Hindlimb muscle (tissue), 1 donor: ENCODE data around the gene ABHD1. TPM values are rescaled to one million over a fixed set of nuclear protein-coding genes. Genes with fewer than 3 reads are reported as not detected.
"Not testable (repeated sequence)": the region's sequence is repeated elsewhere in the genome, so short reads cannot be mapped to it uniquely, and the experiment has no call there.

Experiments used
- DNase-seq: peaks from one replicate; pipeline ENCODE4 v3.0.0-alpha.2; 2013
- polyA plus RNA-seq: library from polyadenylated mRNA; unstranded; fragments of 120-200 nt; gene quantifications from one replicate; pipeline ENCODE4 v1.2.1, GENCODE V29; 2013; ENCODE audit not compliant: insufficient read length

Gene ABHD1
- polyA plus RNA-seq, 1 donor, result 0.18 TPM

DNA sequence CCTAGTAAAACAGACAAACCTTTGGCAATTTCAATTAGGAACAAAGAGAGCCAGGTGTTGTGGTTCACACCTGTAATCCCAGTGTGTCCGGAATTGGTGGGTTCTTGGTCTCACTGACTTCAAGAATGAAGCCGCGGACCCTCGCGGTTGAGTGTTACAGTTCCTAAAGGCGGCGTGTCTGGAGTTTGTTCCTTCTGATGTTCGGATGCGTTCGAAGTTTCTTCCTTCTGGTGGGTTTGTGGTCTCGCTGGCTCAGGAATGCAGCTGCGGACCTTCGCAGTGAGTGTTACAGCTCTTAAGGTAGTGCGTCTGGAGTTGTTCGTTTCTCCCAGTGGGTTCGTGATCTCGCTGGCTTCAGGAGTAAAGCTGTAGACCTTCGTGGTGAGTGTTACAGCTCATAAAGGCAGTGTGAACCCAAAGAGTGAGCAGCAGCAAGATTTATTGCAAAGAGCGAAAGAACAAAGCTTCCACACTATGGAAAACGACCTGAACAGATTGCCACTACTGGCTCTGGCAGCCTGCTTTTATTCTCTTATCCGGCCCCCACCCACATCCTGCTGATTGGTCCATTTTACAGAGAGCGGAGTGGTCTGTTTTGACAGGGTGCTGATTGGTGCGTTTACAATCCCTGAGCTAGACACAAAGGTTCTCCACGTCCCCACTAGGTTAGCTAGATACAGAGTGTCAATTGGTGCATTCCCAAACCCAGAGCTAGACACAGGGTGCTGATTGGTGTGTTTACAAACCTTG, 12.8 kb upstream of the ABHD1 start:
- DNase-seq, result not testable (repeated sequence)

DNA sequence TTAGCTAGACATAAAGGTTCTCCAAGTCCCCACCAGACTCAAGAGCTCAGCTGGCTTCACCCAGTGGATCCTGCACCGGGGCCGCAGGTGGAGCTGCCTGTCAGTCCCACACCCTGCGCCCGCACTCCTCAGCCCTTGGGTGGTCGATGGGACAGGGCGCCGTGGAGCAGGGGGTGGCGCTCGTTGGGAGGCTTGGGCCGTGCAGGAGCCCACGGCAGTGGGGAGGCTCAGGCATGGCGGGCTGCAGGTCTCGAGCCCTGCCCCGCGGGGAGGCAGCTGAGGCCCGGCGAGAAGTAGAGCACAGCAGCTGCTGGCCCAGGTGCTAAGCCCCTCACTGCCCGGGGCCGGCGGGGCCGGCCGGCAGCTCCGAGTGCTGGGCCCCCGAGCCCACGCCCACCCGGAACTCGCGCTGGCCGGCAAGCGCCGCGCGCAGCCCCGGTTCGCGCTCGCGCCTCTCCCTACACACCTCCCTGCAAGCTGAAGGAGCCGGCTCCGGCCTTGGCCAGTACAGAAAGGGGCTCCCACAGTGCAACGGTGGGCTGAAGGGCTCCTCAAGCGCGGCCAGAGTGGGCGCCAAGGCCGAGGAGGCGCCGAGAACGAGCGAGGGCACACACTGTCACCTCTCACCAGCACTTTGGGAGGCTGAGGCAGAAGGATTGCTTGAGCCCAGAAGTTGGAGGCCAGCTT, 12.1 kb upstream of the ABHD1 start:
- DNase-seq, result not testable (repeated sequence)

DNA sequence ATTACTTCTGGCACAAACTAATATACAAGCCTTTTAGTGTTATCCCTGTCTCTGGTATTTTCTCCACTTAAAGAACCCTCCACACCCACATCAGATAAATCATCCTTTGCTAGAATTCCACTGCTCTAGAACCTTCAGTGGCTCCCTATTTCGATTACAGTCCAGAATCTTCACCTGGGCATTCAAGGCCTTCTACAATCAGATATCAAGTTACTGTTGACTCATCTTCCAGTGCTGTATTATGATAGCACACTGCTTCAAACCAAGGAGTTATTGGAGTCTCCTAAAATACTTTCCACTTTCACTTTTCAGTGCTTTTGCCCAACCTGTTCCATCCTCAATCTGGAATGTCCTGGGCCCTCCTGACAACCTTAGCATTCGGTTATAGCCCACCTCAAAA, 8.1 kb upstream of the ABHD1 start:
- DNase-seq, result no peak

DNA sequence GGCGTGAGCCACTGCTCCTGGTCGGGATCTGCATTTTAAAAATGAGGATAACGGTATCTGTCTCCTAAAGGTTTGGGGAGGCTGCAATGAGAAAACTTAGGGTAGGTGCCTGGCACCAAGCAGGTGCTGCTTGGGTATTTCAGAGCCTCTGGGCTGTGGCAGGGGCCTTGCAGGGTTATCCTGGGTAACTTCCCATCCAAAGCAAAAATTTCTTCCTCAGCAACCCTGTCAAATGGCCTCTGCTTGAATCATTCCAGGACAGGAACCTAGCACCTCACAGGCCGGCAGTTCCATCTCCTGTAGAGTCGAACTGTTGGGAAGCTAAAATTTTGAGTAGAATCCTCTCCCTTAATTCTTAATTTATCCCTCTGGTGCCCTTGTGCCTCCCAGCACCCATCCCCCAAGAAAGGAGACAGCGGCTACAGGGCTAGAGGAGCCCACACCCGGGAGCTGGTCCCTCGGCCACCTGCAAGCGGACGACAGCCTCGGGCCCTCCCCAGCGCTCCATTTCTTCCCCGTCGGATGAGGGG, 5.6 kb upstream of the ABHD1 start:
- no peak for DNase-seq

DNA sequence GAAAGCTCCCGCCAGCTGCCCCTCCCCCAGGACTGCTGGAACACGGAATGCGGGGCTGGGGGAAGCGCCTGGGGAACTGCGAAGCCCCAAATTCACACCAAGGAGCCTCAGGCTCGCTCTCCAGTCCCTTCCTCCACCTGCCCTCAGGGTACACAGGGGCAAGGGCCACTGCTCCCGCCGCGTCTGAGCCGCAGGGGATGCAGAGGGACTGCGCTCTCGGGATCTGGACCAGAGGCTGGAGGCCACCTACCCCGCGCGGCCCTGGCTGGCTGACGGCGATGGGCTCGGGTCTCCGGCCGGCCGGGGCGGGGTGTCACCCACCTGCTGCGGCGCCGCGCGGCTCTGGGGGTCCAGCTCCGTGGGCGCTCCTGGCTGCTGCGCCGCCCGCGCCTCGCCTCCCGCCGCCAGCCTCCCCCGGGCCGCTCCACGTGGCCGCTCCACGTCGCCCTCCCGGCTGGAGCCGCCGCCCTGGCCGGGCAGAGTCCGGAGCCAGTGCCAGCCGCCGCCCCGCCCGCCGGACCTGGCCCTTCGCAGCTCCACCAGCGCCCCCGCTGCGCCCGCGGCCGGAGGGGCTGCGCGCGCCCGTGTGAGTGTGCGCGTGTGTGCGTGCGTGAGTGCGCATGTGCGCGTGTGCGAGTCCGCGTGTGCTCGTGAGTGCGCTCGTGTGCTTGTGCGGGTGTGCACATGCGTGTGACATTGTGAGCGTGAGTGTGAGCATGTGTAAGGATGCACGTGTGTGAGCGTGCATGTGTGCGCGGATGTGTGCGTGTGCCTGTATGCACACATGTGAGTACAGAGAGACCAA, 4.9 kb upstream of the ABHD1 start, which contains the start of gene CGREF1:
Gene CGREF1, minus strand, starts transcription at position 604 of the 805 bp plus-strand sequence. CDS start 14,762 bp downstream, outside the sequence.
- DNase-seq, result no peak

DNA sequence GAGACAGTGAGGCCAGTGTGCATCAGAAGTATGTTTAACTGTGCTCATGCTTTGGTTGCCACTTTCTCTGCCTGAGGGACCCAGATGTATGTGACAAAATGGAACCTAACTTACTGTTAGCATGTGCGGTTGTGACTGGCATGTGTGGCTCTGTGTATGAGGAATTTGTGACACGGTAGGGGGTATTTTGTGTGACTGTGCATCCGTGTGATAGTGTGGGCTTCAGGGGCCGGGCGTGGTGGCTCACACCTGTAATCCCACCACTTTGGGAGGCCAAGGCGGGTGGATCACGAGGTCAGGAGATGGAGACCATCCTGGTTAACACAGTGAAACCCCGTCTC, 4.3 kb upstream of the ABHD1 start:
- DNase-seq, result not testable (repeated sequence)

DNA sequence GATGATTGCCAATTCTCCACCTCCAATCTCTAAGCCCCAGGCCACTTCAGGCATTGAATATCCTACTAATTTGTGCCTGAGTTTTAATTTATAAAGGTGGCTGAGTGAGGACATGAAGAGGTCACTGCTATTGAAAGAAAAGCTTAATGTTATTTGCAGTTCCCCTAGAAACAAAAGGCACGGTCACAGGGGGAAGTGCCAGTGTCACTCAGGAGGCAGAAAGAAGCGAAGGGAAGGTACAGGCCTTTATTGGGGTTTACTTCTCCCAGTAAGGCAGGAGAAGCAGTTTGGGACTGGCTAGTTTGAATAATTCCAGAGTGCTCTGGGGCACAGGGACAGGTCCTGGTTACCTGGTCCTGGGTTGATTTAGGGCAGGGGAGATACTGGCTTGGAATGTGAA, 1.7 kb upstream of the ABHD1 start:
- no peak for DNase-seq

DNA sequence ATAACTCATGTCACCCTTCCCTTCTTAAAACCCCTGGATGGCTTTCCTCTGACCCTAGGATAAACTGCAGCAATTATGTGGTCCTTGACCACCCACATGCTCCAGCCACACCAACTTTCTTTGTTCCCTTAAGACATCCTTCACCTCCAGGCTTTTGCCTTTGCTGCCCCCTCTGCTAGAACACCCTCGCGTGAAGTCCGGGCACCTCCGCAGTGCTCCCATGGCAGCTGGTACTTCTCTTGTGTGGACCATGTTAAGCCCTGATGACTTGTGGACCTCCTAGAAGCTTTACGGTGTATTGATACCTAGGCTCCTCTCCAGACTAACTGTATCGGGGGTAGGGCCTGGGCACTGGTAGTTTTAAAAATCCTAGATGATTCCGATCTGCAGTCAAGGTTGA, 824 bp upstream of the ABHD1 start:
- DNase-seq, result no peak

DNA sequence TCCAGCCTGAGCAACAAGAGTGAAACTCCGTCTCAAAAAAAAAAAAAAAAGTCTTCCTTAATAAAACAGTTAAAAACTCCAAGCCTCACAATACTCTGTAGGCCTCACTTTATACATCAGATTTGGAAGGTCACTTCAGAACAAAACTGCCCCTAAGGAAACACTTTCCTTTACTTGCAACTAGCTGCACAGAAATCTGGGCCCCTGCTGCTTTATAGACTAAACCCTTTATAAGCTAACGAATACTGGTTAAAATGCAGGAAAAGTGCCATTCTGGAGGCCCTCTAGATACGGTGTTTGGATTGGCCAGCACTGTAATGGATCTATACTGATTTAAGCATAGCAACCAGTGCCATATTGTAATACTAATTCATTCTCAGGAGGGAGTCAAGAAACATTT, 1.5 kb downstream of the ABHD1 start:
- no peak for DNase-seq

DNA sequence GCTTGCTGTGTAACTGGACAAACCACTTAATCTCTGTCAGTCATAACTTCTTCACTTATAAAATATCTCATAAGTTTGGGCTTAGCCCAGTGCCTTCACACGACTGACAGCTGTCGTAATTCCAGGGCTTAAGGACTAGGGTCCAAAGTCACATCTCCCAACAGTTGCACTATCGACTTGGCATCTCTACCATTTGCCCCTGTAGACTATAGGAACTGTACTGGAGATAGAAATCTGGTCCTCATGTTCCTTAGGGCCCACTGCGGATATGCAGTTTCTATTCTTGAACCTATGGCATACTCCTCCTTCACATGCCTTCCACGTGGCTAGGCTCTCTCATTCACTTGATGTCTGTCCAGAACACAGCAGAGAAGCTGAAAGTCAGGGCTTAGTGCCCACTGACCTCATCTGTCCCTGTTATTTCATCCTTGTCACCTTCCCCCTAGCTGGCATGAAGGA, 2.7 kb downstream of the ABHD1 start:
- DNase-seq, result no peak

DNA sequence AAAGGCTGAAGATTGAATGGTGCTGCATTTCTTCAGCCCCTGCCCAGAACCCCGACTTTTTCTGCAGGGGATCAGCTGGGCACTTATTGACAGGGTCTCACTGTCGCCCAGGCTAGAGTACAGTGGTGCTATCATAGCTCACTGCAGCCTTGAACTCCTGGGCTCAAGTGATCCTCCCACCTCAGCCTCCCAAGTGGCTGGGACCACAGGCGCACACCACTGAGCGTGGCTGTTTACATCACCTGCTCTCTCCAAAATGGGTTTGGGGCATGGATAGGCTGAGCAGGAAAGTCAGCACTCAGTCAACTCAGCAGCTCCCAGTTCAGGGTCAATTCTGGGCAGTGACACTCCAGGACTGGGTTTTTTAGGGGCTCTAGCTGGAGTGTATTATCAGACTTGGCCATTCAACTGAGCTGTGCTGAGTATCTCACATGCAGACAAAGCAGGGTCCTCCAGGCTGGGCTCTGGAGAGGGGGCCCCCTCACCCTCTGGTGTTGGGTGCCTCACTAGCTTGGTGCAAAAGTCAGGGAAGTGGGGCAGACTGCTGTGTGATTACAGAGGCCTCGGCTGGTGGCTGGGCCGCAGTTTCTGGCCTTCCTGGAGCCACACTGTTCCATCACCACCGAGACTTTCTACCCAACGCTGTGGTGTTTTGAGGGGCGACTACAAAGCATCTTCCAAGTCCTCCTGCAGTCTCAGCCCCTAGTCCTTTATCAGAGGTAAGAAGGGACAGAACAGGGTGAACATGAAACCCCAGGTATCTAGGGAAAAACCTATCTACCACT, 4.5 kb downstream of the ABHD1 start:
- DNase-seq, result no peak

DNA sequence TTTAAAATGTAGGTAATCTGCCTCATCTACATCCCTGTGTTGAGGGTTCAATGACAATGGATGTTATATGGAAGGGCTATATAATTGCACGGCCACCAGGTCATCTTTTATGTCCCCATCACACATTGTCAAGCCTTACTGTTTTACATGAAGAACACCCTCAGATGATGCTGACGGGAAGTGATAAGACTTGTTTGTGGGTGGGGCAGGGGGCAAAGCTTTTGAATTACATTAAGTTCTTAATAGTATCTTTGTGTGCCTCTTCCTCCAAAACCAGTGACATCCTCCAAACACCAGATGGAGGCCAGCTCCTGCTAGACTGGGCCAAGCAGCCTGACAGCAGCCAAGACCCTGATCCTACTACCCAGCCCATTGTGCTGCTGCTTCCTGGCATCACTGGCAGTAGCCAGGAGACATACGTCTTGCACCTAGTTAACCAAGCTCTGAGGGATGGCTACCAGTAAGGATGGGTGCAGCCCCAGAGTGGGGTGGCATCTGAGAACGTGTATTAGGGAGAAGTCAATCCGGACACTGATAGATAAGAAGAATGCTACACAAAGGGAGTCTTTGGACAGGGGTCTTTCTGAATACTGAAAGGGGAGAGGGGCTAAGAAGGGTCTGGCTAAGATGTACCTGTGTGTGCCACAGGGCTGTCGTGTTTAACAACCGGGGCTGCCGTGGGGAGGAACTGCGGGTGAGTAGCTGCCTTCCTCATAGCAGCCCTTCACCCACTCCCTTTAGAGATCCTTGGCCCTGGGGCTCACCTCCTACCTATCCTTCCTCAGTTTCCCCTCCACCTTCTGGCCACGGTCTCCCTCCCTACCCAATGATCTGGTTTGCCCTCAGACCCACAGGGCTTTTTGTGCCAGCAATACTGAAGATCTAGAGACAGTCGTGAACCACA, 5.3 kb downstream of the ABHD1 start:
- no peak for DNase-seq

DNA sequence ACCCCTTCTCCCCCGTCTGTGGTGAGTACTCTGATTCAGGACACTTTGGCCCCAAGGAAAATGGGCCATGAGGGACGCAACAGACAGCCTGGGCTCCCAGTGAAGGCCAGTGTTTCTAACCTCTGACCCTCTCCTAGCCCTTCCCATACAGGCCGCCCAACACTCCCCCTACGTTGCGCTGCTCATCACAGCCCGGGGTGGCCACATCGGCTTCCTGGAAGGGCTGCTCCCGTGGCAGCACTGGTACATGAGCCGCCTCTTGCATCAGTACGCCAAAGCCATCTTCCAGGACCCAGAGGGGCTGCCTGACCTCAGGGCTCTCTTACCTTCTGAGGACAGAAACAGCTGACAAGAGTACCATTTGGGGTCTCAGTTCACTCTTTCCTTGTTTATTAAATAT, 6.8 kb downstream of the ABHD1 start:
- DNase-seq, result no peak

DNA sequence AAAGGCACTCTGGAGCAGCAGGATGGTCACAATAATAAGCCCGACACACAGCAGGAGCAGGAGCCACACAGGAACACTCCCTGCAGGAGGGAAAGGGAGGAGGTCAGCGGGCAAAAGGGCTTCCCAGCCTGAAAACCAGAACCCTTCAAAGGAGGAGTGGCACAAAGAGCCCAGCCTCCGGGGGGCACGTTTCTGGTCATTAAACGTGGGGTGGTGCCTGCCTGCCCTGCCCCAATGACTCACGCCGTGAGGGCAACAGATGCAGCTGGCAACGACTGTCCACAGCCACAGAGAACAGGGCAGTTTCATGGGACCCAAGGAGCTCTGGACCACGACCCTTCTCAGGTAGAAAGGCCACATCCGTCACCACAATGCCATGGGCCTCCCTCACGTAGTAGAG, 7.8 kb downstream of the ABHD1 start:
- DNase-seq, result no peak

DNA sequence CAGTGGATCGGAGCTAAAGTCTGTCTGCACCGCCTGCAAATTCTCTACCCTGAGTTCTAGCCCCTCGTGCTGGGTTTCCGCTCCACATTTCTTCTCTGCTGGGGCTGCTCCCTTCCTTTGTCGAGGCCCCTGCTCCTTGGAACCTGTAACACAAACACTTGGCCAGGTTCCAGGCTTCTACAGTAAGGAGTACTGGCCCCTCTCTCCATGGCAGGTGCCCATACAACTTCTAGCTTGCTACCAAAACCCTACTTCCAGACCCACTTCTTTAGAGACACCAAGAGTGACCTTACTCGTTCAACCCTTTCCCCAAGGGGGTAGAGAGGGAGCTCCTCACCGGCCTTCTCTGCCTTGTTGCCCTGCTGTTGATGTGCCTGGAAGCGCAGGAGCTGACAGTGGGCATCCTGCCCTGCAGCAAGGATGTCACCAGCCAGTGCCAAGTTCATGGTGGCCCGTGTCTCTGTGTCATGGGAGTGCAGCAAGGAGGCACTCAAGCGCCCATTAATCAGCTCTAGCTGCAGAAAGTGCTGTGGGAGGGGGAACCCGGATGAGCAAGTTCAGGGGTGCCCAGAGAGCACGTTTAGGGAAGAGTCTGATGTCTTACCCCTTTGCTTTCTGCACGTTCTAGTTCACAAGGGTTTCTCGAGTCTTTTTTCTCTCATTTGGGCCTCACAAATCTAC, 9.7 kb downstream of the ABHD1 start:
- no peak for DNase-seq

DNA sequence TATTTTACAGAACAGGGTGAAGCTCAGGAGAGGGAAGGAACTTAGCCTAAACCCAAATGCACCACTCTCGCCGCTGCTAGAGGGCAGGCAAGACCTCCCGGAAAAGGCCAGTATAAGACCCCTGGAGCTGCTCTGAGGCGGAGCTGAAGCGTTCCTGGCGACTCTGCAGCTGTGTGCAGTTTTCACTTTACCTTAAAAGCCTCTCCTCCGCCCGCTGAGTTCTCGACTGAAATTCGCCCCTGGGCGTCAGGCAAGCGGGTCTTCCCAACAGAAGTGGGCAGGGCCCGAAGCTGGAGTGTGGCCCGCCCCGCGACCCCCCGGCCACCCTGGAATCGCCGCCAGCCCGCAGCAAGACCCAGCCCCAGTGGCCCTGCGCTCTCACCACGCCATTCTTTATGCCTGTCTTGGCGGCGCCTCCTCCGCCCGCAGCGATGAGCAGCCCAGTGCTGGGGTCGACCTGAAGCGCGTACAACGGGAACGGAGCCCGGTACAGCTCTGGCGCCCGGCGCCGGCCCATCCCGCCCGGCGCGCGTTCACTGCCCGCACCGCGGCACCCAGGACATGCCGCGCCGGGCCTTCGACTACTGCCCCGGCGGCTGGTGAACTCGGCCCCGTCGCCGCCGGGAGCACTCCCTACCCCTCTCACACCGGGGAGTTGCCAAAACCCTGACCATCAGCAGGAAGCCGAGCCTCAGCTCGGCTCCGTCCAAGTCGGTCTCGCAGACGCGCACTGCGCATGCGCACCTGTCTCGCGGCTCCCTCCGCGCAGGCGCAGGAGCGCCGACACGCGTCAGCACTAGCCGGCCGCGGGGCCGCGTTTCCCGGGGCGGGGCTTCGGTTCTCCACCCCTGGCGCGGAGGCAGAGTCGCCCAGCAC, 10.5 kb downstream of the ABHD1 start, which contains the start of gene PREB:
Gene PREB, minus strand, starts transcription at position 732 of the 876 bp plus-strand sequence. Its CDS starts 215 bp downstream, at position 517.
- peak; percentile 99 for DNase-seq

DNA sequence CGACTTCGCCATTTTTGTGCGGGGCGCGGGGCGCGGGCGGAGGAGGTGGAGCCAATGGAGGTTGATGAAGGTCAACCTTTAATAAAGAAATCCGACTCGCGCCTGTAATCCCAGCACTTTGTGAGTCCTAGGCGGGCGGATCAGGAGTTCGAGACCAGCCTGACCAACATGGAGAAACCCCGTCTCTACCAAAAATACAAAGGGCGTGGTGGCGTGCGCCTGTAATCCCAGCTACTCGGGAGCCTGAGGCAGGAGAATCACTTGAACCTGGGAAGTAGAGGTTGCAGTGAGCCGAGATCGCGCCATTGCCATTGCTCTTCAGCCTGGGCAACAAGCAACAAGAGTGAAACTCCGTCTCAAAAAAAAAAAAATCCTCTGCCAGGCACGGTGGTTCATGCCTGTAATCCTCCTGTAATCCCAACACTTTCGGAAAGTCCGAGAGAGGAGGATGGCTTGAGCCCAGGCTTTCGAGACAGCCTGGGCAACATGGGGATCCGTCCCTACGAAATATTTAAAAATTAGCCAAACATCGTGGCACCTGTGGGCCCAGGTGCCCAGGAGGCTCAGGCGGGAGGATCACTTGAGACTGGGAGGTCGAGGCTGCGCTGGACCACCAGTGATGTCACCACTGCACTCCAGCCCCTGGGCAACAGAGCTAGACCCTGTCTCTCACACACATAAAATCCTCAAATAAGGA, 11.3 kb downstream of the ABHD1 start:
- DNase-seq, result no peak

DNA sequence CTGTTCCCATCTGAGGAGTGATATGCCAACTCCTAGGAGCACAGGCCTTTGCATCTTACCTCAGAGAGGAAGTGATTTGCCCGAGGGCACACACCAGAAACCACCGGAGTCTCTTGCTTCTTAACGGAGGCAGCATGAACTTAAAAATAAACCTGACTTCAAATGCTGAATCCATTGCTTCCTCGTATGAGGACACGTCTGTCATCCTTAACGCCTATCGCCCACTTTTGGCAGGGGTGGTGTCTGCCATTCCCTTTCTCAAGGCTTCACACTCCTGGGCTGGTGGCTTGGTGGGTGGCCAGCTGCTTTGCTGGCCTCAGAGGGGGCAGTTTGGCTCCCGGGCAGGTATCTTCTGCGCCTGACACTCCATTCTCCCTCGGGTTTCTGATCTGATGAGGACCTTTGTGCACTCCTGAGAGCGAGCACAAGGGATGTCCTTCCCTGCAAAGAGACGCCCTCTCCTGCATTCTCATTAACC, 11.9 kb downstream of the ABHD1 start:
- DNase-seq, result no peak

DNA sequence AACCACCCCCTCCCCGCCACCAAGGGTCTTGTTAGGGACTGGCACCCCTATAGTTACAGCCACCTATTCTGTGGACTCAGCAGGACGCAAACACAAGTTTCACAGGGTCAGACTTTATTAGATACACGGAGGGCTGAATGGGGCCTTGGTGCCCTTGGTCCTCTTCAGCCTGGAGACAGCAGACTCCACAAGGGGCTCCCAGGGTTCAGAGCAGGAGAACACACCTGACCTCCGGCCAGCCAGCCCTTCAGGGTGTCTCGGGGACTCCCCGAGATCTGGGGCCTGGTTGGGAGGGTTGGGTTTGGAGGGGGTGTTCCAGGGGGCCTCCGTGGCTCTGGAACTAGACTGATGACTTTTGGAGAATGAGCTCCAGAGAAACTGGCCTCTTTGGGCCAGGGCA, 13.1 kb downstream of the ABHD1 start:
- no peak for DNase-seq
